Liver (tissue), 9 donors: Measurements from ENCODE around the gene ZDHHC6. TPM values are rescaled to one million over a fixed set of nuclear protein-coding genes. Genes with fewer than 3 reads are reported as not detected.

Experiments used
- DNase-seq: peaks from one replicate; pipeline ENCODE4 v3.0.0-alpha.2; 2017; ENCODE audit warnings: low spot score
- H3K27ac ChIP-seq, 2 donors: one replicate each; pipeline ENCODE4 v1.7.0; 2013; ENCODE audit warnings: inconsistent platforms in 2 of 2, low read length in 2 of 2, control low read depth in 1 of 2, low read depth in 1 of 2, mild to moderate bottlenecking in 1 of 2
- H3K27me3 ChIP-seq, 4 donors: one replicate each; pipeline versions ENCODE4 v1.6.1 to v1.7.0; 2013; ENCODE audit warnings: low read length in 3 of 4, inconsistent platforms in 1 of 4, mild to moderate bottlenecking in 1 of 4, moderate library complexity in 1 of 4; ENCODE audit not compliant: control insufficient read depth in 4 of 4, insufficient read depth in 4 of 4
- H3K36me3 ChIP-seq, 4 donors: one replicate each; pipeline versions ENCODE4 v1.6.1 to v1.7.0; 2013; ENCODE audit warnings: low read length in 3 of 4, mild to moderate bottlenecking in 3 of 4, low read depth in 1 of 4, moderate library complexity in 1 of 4; ENCODE audit not compliant: control insufficient read depth in 4 of 4, insufficient read depth in 3 of 4
- H3K4me1 ChIP-seq, 4 donors: one replicate each; pipeline versions ENCODE4 v1.6.1 to v1.7.0; 2013; ENCODE audit warnings: low read length in 3 of 4, mild to moderate bottlenecking in 3 of 4, moderate library complexity in 1 of 4; ENCODE audit not compliant: control insufficient read depth in 4 of 4, insufficient read depth in 4 of 4
- H3K4me3 ChIP-seq, 3 donors: one replicate each; pipeline versions ENCODE4 v1.6.1 to v1.7.0; 2013; ENCODE audit warnings: low read length in 3 of 3, control low read depth in 1 of 3, low read depth in 1 of 3, mild to moderate bottlenecking in 1 of 3
- H3K9ac ChIP-seq, 2 donors: one replicate each; pipeline ENCODE4 v1.7.0; 2013; ENCODE audit warnings: low read length in 2 of 2, mild to moderate bottlenecking in 2 of 2, moderate library complexity in 2 of 2, control low read depth in 1 of 2, low read depth in 1 of 2
- H3K9me3 ChIP-seq, 4 donors: one replicate each; pipeline versions ENCODE4 v1.6.1 to v1.7.0; 2013; ENCODE audit warnings: low read length in 3 of 4; ENCODE audit not compliant: control insufficient read depth in 4 of 4
- EGR1 ChIP-seq, 2 donors: IDR thresholded peaks; 2 replicates each; pipeline ENCODE4 v1.6.1; 2016 to 2018; ENCODE audit warnings: antibody characterized with exemption in 2 of 2, low read depth in 2 of 2
- FOXA1 ChIP-seq: IDR thresholded peaks from 2 replicates; pipeline ENCODE4 v1.6.1; 2016; ENCODE audit warnings: antibody characterized with exemption
- FOXA2 ChIP-seq: IDR thresholded peaks from 2 replicates; pipeline ENCODE4 v1.6.1; 2016; ENCODE audit warnings: antibody characterized with exemption
- GABPA ChIP-seq, 2 donors: IDR thresholded peaks in 1 of 2; conservative IDR thresholded peaks in 1 of 2; 2 replicates each; pipeline ENCODE4 v1.6.1; 2016; ENCODE audit warnings: antibody characterized with exemption in 2 of 2, mild to moderate bottlenecking in 1 of 2, moderate library complexity in 1 of 2
- HNF4A ChIP-seq, 2 donors: conservative IDR thresholded peaks; 2 replicates each; pipeline ENCODE4 v1.6.1; 2016; ENCODE audit warnings: antibody characterized with exemption in 2 of 2, mild to moderate bottlenecking in 2 of 2
- HNF4G ChIP-seq: IDR thresholded peaks from 2 replicates; pipeline ENCODE4 v1.6.1; 2016; ENCODE audit warnings: antibody characterized with exemption
- JUND ChIP-seq, 2 donors: IDR thresholded peaks; 2 replicates each; pipeline ENCODE4 v1.6.1; 2016; ENCODE audit warnings: antibody characterized with exemption in 2 of 2
- NR2F2 ChIP-seq: IDR thresholded peaks from 2 replicates; pipeline ENCODE4 v1.6.1; 2016; ENCODE audit warnings: antibody characterized with exemption
- RAD21 ChIP-seq, 2 donors: IDR thresholded peaks; 2 replicates each; pipeline ENCODE4 v1.6.1; 2016; ENCODE audit warnings: antibody characterized with exemption in 2 of 2, mild to moderate bottlenecking in 2 of 2
- RXRA ChIP-seq, 2 donors: IDR thresholded peaks; 2 replicates each; pipeline ENCODE4 v1.6.1; 2017 to 2018; ENCODE audit warnings: antibody characterized with exemption in 2 of 2, mild to moderate bottlenecking in 1 of 2
- SP1 ChIP-seq: IDR thresholded peaks from 2 replicates; pipeline ENCODE4 v1.6.1; 2018; ENCODE audit warnings: antibody characterized with exemption, mild to moderate bottlenecking
- TAF1 ChIP-seq: conservative IDR thresholded peaks from 2 replicates; pipeline ENCODE4 v1.6.1; 2016; ENCODE audit warnings: antibody characterized with exemption, mild to moderate bottlenecking
- YY1 ChIP-seq: IDR thresholded peaks from 2 replicates; pipeline ENCODE4 v1.6.1; 2016; ENCODE audit warnings: antibody characterized with exemption, mild to moderate bottlenecking
- WGBS: extraction: QIAGEN DNeasy Blood & Tissue Kit; methylation state at CpG from one replicate; pipeline ENCODE4 v1.1.7; 2013; 5-methylcytosine and 5-hydroxymethylcytosine counted together
- polyA plus RNA-seq, 2 donors: library from polyadenylated mRNA; stranded (reverse) in 1 of 2; unstranded in 1 of 2; fragments of 200-250 nt in 1 of 2; fragments of >200 nt in 1 of 2; fragmentation: Nextera tagmentation in 1 of 2; extraction: Ambion mirVana in 1 of 2; gene quantifications; one replicate each; pipeline versions ENCODE4 v1.2.1 to v1.2.3, GENCODE V29; 2013 to 2015
- total RNA-seq, 2 donors: library from RNA; depleted of rRNA; stranded (reverse); fragments of >200 nt; gene quantifications; one replicate each; pipeline ENCODE4 v1.2.3, GENCODE V29; 2014
- TF ChIP-seq, protein P1 (sequence below): IDR thresholded peaks from 2 replicates; pipeline ENCODE4 v1.6.1; 2016; ENCODE audit warnings: antibody characterized with exemption
- TF ChIP-seq, protein P2 (sequence below): IDR thresholded peaks from 2 replicates; pipeline ENCODE4 v1.6.1; 2016; ENCODE audit warnings: antibody characterized with exemption
- TF ChIP-seq, protein P3 (sequence below): IDR thresholded peaks from 2 replicates; pipeline ENCODE4 v1.6.1; 2016; ENCODE audit warnings: antibody characterized with exemption
- TF ChIP-seq, protein P4 (sequence below): fragments of 150-350 bp; IDR thresholded peaks from 2 replicates; pipeline ENCODE4 v1.5.1; 2017; ENCODE audit warnings: improper control_type of control experiment, low read depth, low read length; ENCODE audit not compliant: missing input control
- TF ChIP-seq, protein P5 (sequence below): IDR thresholded peaks from 2 replicates; pipeline ENCODE4 v1.6.1; 2016; ENCODE audit warnings: antibody characterized with exemption, mild to moderate bottlenecking
- donor health status: healthy.
- donor health status: healthy.
- donor health status: healthy.
- donor health status: healthy.
- donor health status: healthy.

The ZDHHC6 gene
- total and polyA plus RNA-seq, 4 donors = 13.2 to 19.4 (median 16.2) TPM

DNA sequence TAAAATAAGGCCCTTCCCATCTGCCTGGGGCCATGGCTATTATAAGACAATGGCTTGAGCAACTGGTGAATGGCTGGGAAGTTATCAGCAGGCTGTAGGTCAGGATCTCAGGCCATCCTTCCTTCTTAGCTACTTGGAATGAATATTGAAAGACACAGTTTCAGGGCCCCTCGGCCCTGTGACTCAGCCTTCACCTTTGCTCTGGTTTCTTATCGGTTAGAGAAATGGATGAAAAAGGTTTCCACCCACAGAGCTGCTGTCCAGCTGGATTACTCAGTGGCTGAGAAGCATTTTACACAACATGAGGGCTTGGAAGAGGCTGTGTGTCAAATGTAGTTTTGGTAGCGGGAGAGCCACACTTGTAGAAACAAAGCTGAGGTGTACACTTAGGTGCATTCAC lies 63.4 kb downstream of the ZDHHC6 start:
- TF ChIP-seq YY1 (peak; percentile 67), RXRA (IDR thresholded peaks at IDR 0.05) (peak; percentile 83 to 89), HNF4G (peak; percentile 13), NR2F2 (peak; percentile 87), TAF1 (no peak), FOXA1 (no peak), SP1 (peak; percentile 63), EGR1 (IDR thresholded peaks at IDR 0.05; ENCODE audit: low read depth in 2 of 2) (no peak), JUND (IDR thresholded peaks at IDR 0.05) (peak; percentile 88 to 94), RAD21 (IDR thresholded peaks at IDR 0.05) (peak; percentile 28), HNF4A (conservative IDR thresholded peaks at IDR 0.05) (peak; percentile 49 to 65), GABPA (IDR thresholded peaks at IDR 0.05 in 1 of 2, conservative IDR thresholded peaks at IDR 0.05 in 1 of 2) (no peak), FOXA2 (no peak)
- TF ChIP-seq, protein P1, sequence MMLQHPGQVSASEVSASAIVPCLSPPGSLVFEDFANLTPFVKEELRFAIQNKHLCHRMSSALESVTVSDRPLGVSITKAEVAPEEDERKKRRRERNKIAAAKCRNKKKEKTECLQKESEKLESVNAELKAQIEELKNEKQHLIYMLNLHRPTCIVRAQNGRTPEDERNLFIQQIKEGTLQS = peak; percentile 82
- TF ChIP-seq, protein P2, sequence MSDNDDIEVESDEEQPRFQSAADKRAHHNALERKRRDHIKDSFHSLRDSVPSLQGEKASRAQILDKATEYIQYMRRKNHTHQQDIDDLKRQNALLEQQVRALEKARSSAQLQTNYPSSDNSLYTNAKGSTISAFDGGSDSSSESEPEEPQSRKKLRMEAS = peak; percentile 26
- TF ChIP-seq, protein P3, sequence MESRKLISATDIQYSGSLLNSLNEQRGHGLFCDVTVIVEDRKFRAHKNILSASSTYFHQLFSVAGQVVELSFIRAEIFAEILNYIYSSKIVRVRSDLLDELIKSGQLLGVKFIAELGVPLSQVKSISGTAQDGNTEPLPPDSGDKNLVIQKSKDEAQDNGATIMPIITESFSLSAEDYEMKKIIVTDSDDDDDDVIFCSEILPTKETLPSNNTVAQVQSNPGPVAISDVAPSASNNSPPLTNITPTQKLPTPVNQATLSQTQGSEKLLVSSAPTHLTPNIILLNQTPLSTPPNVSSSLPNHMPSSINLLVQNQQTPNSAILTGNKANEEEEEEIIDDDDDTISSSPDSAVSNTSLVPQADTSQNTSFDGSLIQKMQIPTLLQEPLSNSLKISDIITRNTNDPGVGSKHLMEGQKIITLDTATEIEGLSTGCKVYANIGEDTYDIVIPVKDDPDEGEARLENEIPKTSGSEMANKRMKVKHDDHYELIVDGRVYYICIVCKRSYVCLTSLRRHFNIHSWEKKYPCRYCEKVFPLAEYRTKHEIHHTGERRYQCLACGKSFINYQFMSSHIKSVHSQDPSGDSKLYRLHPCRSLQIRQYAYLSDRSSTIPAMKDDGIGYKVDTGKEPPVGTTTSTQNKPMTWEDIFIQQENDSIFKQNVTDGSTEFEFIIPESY = no peak
- TF ChIP-seq, protein P4, sequence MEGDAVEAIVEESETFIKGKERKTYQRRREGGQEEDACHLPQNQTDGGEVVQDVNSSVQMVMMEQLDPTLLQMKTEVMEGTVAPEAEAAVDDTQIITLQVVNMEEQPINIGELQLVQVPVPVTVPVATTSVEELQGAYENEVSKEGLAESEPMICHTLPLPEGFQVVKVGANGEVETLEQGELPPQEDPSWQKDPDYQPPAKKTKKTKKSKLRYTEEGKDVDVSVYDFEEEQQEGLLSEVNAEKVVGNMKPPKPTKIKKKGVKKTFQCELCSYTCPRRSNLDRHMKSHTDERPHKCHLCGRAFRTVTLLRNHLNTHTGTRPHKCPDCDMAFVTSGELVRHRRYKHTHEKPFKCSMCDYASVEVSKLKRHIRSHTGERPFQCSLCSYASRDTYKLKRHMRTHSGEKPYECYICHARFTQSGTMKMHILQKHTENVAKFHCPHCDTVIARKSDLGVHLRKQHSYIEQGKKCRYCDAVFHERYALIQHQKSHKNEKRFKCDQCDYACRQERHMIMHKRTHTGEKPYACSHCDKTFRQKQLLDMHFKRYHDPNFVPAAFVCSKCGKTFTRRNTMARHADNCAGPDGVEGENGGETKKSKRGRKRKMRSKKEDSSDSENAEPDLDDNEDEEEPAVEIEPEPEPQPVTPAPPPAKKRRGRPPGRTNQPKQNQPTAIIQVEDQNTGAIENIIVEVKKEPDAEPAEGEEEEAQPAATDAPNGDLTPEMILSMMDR = no peak
- TF ChIP-seq, protein P5, sequence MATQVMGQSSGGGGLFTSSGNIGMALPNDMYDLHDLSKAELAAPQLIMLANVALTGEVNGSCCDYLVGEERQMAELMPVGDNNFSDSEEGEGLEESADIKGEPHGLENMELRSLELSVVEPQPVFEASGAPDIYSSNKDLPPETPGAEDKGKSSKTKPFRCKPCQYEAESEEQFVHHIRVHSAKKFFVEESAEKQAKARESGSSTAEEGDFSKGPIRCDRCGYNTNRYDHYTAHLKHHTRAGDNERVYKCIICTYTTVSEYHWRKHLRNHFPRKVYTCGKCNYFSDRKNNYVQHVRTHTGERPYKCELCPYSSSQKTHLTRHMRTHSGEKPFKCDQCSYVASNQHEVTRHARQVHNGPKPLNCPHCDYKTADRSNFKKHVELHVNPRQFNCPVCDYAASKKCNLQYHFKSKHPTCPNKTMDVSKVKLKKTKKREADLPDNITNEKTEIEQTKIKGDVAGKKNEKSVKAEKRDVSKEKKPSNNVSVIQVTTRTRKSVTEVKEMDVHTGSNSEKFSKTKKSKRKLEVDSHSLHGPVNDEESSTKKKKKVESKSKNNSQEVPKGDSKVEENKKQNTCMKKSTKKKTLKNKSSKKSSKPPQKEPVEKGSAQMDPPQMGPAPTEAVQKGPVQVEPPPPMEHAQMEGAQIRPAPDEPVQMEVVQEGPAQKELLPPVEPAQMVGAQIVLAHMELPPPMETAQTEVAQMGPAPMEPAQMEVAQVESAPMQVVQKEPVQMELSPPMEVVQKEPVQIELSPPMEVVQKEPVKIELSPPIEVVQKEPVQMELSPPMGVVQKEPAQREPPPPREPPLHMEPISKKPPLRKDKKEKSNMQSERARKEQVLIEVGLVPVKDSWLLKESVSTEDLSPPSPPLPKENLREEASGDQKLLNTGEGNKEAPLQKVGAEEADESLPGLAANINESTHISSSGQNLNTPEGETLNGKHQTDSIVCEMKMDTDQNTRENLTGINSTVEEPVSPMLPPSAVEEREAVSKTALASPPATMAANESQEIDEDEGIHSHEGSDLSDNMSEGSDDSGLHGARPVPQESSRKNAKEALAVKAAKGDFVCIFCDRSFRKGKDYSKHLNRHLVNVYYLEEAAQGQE = peak; percentile 94
- Histone ChIP-seq H3K36me3 (peaks cover 0 to 5% (median 3%) of the 10 kb centered on the region in 4 donors), H3K9me3 (no peaks in the 10 kb centered on the region), H3K27me3 (no peaks in the 10 kb centered on the region), H3K4me1 (peaks cover 20 to 60% (median 41%) of the 10 kb centered on the region in 4 donors), H3K9ac (no peak overlapping the region), H3K27ac (peak overlapping the region; percentile 26 to 71), H3K4me3 (no peak overlapping the region)
- no peak for DNase-seq
- WGBS = 25% methylated on average over 3 of the region's 3 CpGs
